Stimulated activated CD4-positive, alpha-beta T cell treated with anti-CD3 and anti-CD28 coated beads, TNF-alpha, amount 100 ng/mL, for 1 hour (primary cell): ENCODE results near the gene ABCB8.

Experiments used
- DNase-seq, 3 donors: peaks; one replicate each; pipeline ENCODE4 v3.0.0-alpha.2; 2020; ENCODE audit warnings: low read depth in 3 of 3, low spot score in 1 of 3

Gene ABCB8

DNA sequence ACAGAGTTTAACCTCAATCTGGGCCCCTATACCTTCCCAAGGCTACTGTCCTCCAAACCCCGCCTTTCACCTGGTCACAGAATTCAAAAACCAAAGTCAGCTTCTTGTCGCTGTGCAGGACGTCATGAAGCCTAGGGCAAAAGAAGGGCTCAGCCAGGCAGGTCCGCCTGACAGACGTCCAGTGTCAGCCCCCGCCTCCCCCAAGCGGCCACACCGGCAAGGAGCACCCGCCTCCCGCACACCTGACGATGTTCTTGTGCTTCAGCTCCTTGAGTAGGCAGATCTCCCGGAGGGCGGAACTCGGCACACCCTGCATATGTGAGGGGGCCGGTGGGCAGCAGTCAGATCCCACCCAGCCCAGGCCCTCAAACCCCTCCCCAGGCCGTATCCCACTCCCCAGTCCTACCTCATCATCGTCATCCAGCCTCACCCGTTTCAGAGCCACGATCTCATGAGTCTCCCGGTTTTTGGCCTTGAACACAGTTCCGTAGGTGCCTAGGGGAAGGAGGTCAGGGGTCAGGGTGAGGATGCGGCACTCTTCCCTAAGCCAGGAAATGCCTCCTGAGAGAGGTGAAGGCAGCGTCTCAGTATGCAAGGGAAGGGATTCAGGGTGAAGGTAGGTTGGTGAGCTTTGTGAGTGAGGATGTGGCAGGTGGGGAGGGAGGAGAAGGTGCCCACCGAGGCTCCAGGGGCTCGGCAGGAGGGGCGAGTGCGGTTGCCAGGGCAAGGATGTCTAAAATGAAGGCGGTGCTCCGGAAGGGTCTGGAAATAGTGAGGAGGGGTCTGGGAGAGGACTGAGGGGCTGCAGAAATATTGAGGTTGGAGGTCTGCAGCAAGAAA lies 28.6 kb downstream of the ABCB8 start:
- DNase-seq, result no peak

DNA sequence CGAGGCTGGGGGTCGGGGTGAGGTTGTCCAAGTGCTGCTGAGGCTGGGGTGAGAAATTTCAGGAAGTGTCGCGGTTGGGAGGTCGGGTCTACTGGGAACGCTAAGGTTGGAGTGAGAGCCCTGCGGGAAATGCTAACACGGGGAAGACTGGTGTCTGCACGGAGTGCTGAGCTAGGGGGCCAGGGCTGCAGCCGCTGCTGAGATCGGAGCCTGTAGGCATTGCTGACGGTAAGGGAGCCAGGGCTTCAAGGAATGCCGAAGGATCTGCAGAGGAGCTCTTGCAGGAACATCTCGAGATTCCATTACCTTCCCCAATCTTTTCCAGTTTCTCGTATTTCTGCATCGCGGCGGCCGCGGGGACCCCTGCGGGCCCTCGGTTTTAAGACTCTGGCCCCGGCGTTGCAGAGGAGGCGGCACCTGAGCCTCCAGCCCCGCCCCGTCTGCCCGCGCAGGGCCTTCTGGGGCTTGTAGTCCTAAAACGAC lies 29.3 kb downstream of the ABCB8 start, which contains the start of gene CDK5:
Gene CDK5 (minus strand): TSS at position 392 of the 483 bp plus-strand sequence. CDS start 49 bp downstream, at position 343.
- no peak for DNase-seq

DNA sequence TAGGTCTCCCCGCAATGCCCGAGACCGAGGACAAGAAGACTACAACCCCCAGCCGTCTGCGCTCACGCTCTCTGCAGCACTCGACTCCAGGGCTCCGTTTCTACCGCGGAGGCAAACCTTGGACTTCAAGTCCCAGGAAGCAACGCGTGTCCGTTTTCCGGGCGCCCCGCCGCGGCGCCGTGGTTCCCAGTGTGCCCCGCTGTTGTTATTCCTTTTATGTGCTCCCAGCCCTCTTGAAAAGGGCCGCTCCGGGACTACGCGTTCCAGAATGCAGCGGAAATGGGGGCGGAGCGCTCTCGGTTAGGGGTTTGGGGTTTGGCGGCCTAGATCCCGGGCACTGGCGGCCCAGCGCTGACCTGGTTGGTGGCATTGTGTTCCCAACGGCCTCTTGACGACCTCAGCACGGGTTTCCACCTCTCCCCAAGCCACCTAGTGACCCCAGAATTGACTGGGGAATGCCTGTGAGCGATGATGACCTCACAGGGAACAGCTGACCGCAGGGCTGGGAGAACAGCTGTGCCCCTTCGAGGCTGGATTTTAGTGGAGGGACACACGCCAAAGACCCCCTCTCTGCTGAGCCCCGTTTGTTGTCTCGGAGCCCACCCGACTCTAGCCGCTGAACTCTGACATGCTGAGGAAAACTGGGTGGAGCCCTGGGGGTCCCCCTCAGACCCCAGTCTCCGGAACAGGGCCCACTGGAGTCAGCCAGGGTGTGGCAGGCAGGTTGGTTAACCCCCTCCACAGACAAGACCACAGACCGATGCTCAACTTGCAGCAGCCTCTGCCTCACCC lies 29.9 kb downstream of the ABCB8 start:
- peak; percentile 88 to 94 (median 93) for DNase-seq

DNA sequence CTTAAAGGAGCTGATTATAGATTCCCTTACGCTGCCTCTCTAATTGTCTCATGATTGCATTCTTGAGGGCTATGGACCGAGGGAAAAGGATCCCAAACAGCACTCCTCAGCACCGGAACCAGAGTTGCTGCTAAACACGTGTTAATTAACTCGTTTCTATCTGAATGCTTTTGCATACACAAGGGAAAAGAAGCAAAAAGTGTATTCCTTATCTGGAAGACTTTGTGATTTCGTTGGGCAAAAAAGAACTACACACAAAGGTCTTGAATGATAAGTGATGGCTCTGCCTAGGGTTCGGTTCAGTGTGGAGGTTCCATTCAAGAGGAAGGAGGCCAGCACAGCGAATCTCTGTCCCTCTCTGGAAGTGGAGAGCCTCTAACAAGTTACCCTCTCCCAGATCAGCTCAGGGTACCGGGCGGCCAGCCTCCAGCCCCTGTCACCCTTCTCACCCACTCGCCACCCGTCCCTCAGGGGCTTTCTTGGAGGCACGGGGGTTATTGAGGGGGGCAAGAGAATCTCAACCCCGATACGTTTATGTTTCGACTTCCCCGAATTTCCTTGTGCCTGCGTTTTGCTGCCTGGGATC lies 30.6 kb downstream of the ABCB8 start:
- DNase-seq, result no peak

DNA sequence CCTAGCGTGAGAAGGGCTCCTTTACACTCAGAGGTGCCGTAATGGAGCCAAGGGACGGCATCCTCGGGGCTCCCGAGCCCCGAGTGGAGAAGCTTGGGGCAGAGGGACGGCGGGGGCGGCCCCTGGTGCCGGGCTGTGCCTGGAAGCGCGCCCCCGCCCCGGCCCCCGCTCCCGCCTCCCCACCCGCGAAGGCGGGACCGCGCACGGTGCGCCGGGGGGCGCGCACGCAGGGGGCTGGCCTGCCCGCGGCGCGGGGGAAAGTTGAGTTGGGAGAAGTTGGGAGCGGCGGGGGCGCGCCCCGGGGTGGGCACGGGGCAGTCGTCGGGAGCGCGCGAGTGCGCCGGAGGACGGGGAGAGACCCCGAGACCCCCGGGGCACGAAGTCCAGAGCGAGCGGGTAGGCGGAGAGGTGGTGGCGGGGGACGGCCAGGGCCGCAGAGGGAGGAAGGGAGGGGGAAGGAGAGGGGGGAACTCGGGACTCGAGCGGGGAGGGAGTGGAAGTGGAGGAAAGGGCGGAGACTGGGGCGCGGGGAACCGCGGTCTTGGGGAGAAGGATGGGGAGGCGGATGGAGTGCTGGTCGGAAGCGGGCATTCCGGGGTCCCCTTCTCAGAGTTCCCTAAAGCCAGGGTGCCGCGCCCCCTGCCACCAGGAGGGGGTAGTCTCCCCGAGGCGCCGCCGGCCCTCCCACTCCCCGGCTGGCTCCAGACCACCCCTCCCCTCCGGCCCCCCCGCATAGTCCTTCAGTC lies 31.3 kb downstream of the ABCB8 start, which contains the start of gene SLC4A2:
Gene SLC4A2 (plus strand): TSS at position 223 of the 746 bp plus-strand sequence. CDS start 2,399 bp downstream, outside the sequence.
- DNase-seq, result peak in 2 of 3 donors; percentile 33 to 63

DNA sequence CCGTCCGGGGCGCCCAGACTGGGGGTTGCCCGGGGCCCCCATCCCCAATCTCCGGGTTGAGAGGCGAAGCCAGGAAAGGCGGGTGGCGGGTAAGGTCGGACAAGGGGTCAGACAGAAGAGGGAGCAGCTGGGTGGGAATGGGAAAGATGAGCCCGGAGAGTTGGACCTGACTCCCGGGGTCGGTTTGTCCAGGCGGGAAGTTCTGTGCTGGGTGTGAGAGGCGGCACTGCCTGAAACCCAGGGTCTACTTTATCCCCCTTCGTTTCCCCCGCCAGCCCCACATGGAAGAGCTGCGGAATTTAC lies 31.8 kb downstream of the ABCB8 start:
- DNase-seq, result no peak

DNA sequence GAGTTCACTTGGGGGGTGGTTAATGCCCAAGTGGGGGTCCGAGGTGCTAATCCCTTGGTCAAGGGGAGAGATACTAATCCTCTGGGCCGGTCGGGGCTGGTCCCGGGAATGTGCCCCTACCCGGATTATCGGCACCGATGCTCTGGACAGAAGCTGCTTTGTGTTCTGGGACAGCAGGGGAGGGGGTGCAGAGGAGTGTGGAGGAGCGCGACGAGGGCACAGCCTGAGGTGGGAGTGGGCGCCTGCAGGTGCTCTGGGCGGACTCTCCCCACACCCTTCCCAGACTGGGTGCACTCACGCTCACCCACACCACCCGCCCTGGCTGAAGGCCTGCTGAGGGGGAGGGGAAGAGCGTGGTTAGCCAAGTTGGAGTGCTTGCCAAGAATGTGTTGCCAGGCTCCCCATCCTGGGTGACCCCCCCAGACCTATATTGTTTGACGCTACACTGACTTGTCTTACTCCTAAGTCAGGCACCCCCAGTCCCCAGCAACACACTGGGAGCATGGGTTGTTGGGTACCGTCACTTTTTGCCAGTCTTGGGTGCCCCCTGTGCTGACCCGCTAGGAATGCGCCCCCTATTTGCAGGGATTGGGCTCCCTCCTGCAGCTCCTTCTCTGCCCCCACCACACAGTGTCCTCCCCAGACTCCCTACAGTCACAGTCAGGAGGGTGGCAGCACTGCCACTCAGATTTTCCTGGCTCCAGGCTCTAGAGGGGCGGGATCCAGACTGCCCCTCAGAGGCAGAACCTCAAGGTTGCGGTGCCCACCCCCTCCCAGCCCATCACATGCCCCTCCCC lies 32.4 kb downstream of the ABCB8 start:
- DNase-seq, result no peak

DNA sequence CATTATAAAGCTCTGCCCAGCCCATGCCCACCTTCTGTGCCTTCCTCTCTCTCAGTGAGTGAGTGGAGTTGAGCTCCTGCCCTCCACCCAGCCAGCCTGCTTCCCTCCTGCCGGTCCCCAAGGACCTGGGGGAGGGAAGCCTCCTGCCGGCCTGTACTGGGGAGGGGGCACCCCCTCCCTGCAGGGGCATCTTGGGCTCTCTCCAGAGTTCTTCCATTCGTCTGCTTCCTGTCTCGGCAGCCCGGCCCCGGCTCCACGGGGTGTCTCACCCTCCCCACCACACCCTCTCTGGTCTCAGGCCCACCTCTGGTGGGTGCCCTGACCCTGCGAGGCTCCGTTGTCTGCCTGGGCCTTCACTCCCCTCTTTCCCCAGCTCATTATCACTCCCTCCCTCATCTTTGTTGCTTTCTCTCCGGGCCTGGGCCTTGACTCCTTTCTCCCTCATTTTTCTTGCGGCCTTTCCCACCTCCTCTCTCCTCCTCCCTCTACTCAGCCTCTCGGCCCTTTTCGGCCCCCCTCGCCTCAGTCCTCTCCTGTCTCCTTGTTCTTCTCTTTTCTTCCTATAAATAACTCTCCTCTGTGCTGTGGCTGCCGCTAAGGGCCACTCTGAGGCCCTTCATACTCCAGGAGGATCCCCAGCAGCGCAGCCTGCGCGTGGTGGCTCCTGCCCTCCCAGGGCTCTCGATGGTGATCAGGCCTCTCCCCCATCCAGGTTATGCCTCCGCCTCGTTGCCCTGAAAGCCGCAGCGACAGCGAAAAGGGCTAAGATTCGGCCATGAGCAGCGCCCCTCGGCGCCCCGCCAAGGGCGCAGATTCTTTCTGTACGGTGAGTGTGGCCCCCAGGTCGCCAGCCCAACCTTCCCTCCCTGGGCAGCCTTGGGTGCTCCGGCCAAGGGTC lies 33.2 kb downstream of the ABCB8 start:
- DNase-seq, result no peak

DNA sequence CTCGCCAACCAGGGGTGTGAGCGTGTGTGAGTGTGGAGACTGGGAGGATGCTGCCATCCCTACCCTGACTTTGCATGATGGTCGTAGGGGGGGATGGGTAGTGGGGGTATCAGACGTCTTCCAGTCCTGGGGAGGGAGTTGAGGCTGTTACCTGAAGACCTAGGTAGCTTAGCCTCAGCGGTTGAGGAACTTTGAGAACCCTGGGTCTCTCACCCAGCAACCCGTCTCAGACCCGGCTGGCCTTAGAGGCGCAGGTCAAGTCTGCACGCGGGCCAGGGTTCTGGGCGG lies 33.8 kb downstream of the ABCB8 start:
- DNase-seq, result no peak

DNA sequence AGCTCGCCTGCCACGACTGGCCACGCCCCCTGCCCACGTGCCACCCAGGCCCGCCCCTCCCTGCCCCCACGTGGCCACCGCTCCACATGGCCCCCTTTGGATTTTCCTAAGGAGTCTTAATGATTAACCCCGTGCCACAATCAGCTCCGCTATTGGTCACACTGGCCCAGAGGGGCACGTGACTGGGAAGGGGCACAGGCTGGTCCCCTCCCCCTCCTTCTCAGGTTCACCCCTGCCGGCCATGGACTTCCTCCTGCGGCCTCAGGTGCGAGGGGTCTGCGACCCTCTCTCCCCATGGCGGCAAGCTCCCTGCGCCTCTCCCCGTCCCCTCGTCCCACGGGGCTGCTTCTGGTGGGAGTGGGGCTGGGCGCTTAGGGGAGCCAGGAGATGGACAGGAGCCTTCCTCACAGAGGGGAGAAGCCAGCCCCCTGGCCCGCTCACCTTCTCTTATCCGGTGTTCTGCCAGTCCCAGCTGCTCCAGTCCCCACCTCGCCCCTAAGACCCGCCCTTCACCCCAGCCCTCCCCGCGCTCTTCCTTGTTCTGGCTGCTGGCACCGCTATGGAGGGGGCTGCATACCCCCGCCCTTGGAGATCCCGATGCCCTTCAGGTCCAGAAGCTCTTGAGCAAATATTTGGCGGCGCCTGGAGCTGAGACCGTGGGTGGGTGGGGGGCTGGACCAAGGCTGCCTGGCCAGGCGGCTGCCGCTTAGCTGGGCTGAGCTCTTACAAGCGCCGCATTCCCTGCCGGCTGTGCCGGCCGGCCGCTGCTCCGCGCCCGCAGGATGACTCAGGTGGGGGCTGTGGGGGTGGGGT lies 34.4 kb downstream of the ABCB8 start:
- DNase-seq, result no peak

DNA sequence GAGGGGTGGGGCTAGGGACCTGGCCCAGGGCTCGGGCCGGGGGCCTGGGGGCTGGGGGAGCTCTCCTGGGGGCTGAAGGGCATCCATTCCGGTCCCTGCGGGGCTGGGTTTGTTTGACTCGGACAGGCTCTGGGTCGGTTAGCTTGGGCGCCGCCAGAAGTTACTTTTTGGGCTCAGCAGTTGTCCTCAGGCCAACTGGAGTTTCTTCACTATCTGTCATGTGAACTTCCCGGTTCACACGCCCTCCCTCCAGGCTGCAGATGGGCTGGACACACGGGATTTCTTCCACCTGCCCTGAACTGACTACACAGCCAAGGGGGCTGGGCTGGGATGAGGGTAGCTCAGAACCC lies 34.9 kb downstream of the ABCB8 start:
- DNase-seq, result no peak

DNA sequence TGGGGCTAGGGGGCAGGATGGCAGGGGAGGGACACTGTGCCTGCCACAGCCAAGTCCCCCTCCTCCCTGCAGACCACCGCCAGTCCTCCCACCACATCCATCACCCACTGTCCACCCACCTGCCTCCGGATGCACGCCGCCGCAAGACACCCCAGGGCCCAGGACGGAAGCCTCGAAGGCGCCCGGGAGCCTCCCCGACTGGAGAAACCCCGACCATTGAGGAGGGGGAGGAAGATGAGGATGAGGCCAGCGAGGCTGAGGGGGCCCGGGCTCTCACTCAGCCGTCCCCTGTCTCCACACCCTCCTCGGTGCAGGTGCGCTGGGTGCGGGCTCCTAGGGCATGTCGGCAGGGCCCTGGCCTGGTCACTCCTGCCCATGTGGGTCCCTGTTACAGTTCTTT lies 36.2 kb downstream of the ABCB8 start:
- no peak for DNase-seq

DNA sequence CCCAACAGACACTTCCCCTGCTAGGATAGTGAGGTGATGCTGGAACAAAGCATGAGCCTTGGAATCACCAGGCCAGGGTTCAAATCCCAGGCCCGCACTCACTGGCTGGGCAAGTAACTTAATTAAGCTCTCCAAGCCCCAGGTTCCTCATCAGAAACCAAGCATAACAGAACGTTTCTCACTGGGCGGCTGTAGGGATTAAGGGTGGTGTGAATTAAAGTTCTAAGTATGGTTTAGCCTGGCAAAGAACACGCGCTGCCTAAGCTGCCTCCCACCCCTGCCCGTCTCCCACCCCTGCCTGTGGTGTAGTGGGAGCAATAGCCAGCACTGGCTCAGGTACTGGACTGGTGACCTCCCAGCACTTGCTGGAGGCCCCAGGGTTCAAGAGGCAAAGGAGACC lies 36.7 kb downstream of the ABCB8 start:
- no peak for DNase-seq

DNA sequence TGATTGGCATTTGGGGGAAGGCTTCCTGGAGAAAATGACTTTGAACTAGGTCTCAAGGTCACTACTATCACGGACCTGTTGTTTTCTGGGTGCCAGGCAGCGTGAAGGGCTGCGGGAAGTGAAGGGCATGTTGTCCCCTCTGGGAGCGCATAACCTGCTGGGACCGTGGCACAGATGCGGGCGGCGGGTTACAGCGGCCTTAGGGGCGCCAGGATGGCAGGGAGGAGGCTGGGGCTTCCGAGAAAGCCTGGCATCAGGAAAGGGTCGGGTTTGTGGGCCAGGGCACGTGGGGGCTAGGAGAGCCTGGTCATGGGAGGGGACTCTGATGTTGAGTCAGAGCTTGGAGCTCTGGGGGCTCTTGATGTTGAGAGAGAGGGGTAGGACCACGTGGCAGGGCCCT lies 37.3 kb downstream of the ABCB8 start:
- no peak for DNase-seq

DNA sequence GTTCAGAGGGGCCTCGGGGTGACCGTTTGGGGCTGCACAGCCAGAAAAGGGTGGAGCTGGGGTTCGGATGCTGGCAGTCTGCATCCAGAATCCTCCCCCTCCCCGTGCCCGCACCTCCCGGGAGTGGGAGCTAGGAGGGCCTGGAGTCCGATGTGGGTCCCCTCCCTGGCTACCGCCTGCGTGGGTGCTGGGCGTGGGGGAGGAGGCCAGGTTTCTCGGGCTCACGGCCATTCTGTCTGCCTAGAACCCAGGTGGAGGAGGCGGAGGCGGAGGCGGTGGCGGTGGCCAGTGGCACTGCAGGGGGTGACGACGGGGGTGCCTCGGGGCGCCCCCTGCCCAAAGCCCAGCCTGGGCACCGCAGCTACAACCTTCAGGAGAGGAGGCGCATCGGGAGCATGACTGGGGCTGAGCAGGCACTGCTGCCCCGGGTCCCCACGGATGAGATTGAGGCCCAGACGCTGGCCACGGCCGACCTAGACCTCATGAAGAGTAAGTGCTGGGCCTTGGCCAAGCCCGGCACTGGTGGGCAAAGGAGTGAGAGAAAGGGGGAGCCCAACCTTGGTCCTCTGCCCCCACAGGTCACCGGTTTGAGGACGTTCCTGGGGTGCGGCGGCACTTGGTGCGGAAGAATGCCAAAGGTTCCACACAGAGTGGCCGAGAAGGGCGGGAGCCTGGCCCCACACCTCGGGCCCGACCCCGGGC lies 38.2 kb downstream of the ABCB8 start:
- DNase-seq, result no peak

DNA sequence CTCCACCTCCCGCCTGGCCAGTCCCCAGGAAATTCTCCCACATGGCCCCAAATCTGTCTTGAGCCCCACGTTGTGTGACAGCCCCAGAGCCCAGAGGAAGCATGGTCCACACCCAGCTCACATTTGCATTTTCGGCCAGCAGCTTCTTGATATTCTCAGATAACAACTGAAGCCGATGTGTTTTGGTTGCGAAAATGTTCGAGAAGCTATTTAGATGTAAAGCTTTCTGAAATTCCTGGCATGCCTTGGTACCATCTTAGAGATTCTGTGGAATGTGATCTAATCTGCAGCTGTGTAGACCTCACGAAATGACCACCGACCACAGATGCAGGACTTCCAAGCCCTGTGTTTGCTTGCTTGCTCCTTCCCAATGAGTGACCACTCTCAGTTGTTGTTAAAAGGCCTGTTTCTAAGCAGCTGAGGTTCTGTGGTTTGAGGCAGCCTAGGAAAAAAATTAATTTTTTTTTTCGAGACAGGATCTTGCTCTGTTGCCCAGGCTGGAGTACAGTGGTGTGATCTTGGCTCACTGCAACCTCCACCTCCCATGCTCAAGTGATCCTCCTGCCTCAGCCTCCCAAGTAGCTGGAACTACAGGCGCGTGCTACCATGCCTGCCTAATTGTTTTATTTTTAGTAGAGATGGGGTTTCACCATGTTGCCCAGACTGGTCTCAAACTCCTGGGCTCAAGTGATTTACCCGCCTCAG lies 40.0 kb downstream of the ABCB8 start:
- no peak for DNase-seq

DNA sequence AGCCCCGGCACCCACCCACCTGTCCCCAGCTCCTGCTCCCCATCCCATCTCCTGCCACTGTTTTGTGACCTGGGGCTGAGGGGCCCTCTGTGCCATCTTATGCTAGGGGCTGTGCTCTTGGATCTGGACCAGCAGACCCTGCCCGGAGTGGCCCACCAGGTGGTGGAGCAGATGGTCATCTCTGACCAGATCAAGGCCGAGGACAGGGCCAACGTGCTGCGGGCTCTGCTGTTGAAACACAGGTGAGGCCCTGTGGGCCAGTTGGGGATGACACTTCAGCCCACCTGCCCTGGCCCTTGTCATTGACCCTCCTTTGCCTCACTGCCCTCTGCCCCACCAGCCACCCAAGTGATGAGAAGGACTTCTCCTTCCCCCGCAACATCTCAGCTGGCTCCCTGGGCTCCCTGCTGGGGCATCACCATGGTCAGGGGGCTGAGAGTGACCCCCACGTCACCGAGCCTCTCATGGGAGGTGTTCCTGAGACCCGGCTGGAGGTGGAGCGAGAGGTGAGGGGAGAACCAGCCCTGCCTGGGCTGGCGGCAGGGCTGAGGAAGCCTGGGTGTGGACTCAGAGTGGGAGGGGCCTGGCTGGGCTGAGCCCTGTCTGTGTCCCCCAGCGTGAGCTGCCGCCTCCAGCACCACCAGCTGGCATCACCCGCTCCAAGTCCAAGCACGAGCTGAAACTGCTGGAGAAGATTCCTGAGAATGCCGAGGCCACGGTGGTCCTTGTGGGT lies 41.8 kb downstream of the ABCB8 start:
- no peak for DNase-seq
